ENCODE measurements around the gene HM13. TPM values are rescaled to one million over a fixed set of nuclear protein-coding genes. Genes with fewer than 3 reads are reported as not detected.

The HM13 gene
- total RNA-seq, 4 donors from 2014 or later, result 38.4 to 86.0 (median 63.4) TPM

GRCh38 chr20:31580706-31581105, 66.5 kb downstream of the HM13 start:
- Histone ChIP-seq H3K9me3 (no peaks in the 10 kb centered on the region), H3K27me3 (no peaks in the 10 kb centered on the region), H3K4me3 (no peak overlapping the region), H3K4me1 (no peaks in the 10 kb centered on the region), H3K36me3 (no peaks in the 10 kb centered on the region), H3K27ac (no peak overlapping the region)
- DNase-seq, result no peak
- in situ Hi-C loops (cut with MboI; ENCODE audit: low pct_ligation_motif_present in 1 of 4, low pct_unique_long_range_greater_than_20kb in 1 of 4, low sequenced_read_pairs in 3 of 4), result no loop called here
- TF ChIP-seq POLR2A (IDR thresholded peaks at IDR 0.05), result no peak
- no peak for TF ChIP-seq EP300 (IDR thresholded peaks at IDR 0.05; ENCODE audit: low read depth)
- intact Hi-C loops (cut with DNase I; ENCODE audit: low total_unique reads), result no loop called here
- 78 to 88% methylated on average over 6 to 7 of the region's 7 CpGs for WGBS, 2 donors (ENCODE audit: low coverage in 1 of 2)

- no peak for DNase-seq
- Histone ChIP-seq H3K9me3 (no peaks in the 10 kb centered on the region), H3K27ac (no peak overlapping the region), H3K36me3 (no peaks in the 10 kb centered on the region), H3K4me1 (no peaks in the 10 kb centered on the region), H3K27me3 (no peaks in the 10 kb centered on the region), H3K4me3 (no peak overlapping the region)
- no peak for TF ChIP-seq EP300 (IDR thresholded peaks at IDR 0.05; ENCODE audit: low read depth)
- no peak for TF ChIP-seq POLR2A (IDR thresholded peaks at IDR 0.05)
- no peak for TF ChIP-seq POLR2AphosphoS5 (IDR thresholded peaks at IDR 0.05)
- no peak for TF ChIP-seq CTCF (IDR thresholded peaks at IDR 0.05)
- in situ Hi-C loops (cut with MboI; ENCODE audit: low pct_ligation_motif_present in 1 of 4, low pct_unique_long_range_greater_than_20kb in 1 of 4, low sequenced_read_pairs in 3 of 4), result no loop called here
- intact Hi-C loops (cut with DNase I; ENCODE audit: low total_unique reads), result no loop called here
- WGBS, 2 donors (ENCODE audit: low coverage in 1 of 2), result 87% methylated on average over 13 of the region's 13 CpGs; no CpG with 5 or more reads in 1 of the 2 donors
Observed at GRCh38 chr20:31581391-31581790, 67.1 kb downstream of the HM13 start.

GRCh38 chr20:31587545-31588389, 73.5 kb downstream of the HM13 start:
- peak; percentile 69 for DNase-seq
- Histone ChIP-seq H3K27ac (peak overlapping the region; percentile 72 to 77 (median 73)), H3K27me3 (peaks cover 8% of the 10 kb centered on the region), H3K9me3 (no peaks in the 10 kb centered on the region), H3K4me1 (peaks cover 0 to 15% (median 11%) of the 10 kb centered on the region in 4 donors), H3K4me3 (peak overlapping the region; percentile 13 to 50 (median 30)), H3K36me3 (no peaks in the 10 kb centered on the region)
- in situ Hi-C loops (cut with MboI; ENCODE audit: low pct_ligation_motif_present in 1 of 4, low pct_unique_long_range_greater_than_20kb in 1 of 4, low sequenced_read_pairs in 3 of 4), result no loop called here
- 0 to 15% methylated on average over 1 to 38 of the region's 76 CpGs for whole genome bisulfite sequencing, 2 donors (ENCODE audit: low coverage in 1 of 2)
- TF ChIP-seq POLR2AphosphoS5 (IDR thresholded peaks at IDR 0.05) (peak in 2 of 3 donors; percentile 49 to 72), POLR2A (IDR thresholded peaks at IDR 0.05) (peak; percentile 40), EP300 (IDR thresholded peaks at IDR 0.05; ENCODE audit: low read depth) (no peak), CTCF (IDR thresholded peaks at IDR 0.05) (no peak)
- intact Hi-C loops (cut with DNase I; ENCODE audit: low total_unique reads), result no loop called here

- intact Hi-C loops (cut with DNase I; ENCODE audit: low total_unique reads), result no loop called here
- Histone ChIP-seq H3K27me3 (peaks cover 8% of the 10 kb centered on the region), H3K27ac (no peak overlapping the region), H3K4me1 (peaks cover 10 to 45% (median 35%) of the 10 kb centered on the region in 4 donors), H3K9me3 (no peaks in the 10 kb centered on the region), H3K4me3 (no peak overlapping the region), H3K36me3 (no peaks in the 10 kb centered on the region)
- 70 to 89% methylated on average over 2 to 7 of the region's 7 CpGs for WGBS, 2 donors (ENCODE audit: low coverage in 1 of 2)
- TF ChIP-seq POLR2AphosphoS5 (IDR thresholded peaks at IDR 0.05), result no peak
- TF ChIP-seq POLR2A (IDR thresholded peaks at IDR 0.05), result no peak
- DNase-seq, result no peak
- in situ Hi-C loops (cut with MboI; ENCODE audit: low pct_ligation_motif_present in 1 of 4, low pct_unique_long_range_greater_than_20kb in 1 of 4, low sequenced_read_pairs in 3 of 4), result no loop called here
Observed at GRCh38 chr20:31590717-31591225, 76.5 kb downstream of the HM13 start.

GRCh38 chr20:31593221-31594001, 79.2 kb downstream of the HM13 start:
- TF ChIP-seq POLR2AphosphoS5 (IDR thresholded peaks at IDR 0.05) (peak in 2 of 3 donors; percentile 22 to 63), POLR2A (IDR thresholded peaks at IDR 0.05) (peak; percentile 63), EP300 (IDR thresholded peaks at IDR 0.05; ENCODE audit: low read depth) (peak; percentile 40), CTCF (IDR thresholded peaks at IDR 0.05) (peak in 1 of 5 experiments; percentile 12)
- H3K27me3 ChIP-seq, result no peaks in the 10 kb centered on the region
- no peaks in the 10 kb centered on the region for H3K9me3 ChIP-seq
- H3K4me1 ChIP-seq, result peaks cover 18 to 45% (median 39%) of the 10 kb centered on the region in 4 donors
- peak overlapping the region; percentile 80 to 86 (median 85) for H3K27ac ChIP-seq
- intact Hi-C loops (cut with DNase I; ENCODE audit: low total_unique reads) (no loop called here), in situ Hi-C loops (cut with MboI; ENCODE audit: low pct_ligation_motif_present in 1 of 4, low pct_unique_long_range_greater_than_20kb in 1 of 4, low sequenced_read_pairs in 3 of 4) (no loop called here)
- no peak overlapping the region for H3K4me3 ChIP-seq
- peak; percentile 94 for DNase-seq
- H3K36me3 ChIP-seq, result no peaks in the 10 kb centered on the region
- whole genome bisulfite sequencing, 2 donors (ENCODE audit: low coverage in 1 of 2), result 45 to 49% methylated on average over 4 to 11 of the region's 11 CpGs

Data from transverse colon (tissue), 4 donors.